GM21576 (cell line): ENCODE measurements around the gene CAPN10.
"Not testable (repeated sequence)": the region's sequence is repeated elsewhere in the genome, so short reads cannot be mapped to it uniquely, and the experiment has no call there.

Experiments
- ATAC-seq: cut with Tn5 transposase; IDR thresholded peaks from one replicate; pipeline ENCODE4 v1.9.1; 2021; ENCODE audit warnings: mild to moderate bottlenecking, moderate library complexity; ENCODE audit not compliant: unreplicated experiment

The CAPN10 gene

GRCh38 chr2:240586198-240586918 lies at the start of gene CAPN10:
TSS of gene CAPN10 (plus strand) at chr2:240586734. CDS start at chr2:240586912, 178 bp downstream.
- peak; percentile 50 for ATAC-seq

- no peak for ATAC-seq
These were observed 48.3 kb upstream of the CAPN10 start for GRCh38 chr2:240538031-240538780.

GRCh38 chr2:240539101-240539500 lies 47.4 kb upstream of the CAPN10 start:
- not testable (repeated sequence) for ATAC-seq

- no peak for ATAC-seq
These were observed 46.6 kb upstream of the CAPN10 start for GRCh38 chr2:240539906-240540305.

GRCh38 chr2:240551288-240551687 lies 35.2 kb upstream of the CAPN10 start:
- no peak for ATAC-seq

- no peak for ATAC-seq
These were observed 34.7 kb upstream of the CAPN10 start for GRCh38 chr2:240551811-240552210.

GRCh38 chr2:240553956-240554480 lies 32.5 kb upstream of the CAPN10 start:
- ATAC-seq: no peak

- no peak for ATAC-seq
These were observed 31.6 kb upstream of the CAPN10 start for GRCh38 chr2:240554767-240555493.

- ATAC-seq: no peak
These were observed 30.8 kb upstream of the CAPN10 start for GRCh38 chr2:240555541-240556250.

- ATAC-seq: no peak
These were observed 29.9 kb upstream of the CAPN10 start for GRCh38 chr2:240556553-240557100.

- ATAC-seq: no peak
These were observed 29.3 kb upstream of the CAPN10 start for GRCh38 chr2:240557101-240557751.

GRCh38 chr2:240557808-240558207 lies 28.7 kb upstream of the CAPN10 start, which contains the start of gene ANKMY1:
TSS of gene ANKMY1 (minus strand) at chr2:240557988. CDS start at chr2:240557335, 653 bp downstream.
- ATAC-seq: no peak

- ATAC-seq: no peak
These were observed 28.2 kb upstream of the CAPN10 start for GRCh38 chr2:240558236-240558761.

- no peak for ATAC-seq
These were observed 27.2 kb upstream of the CAPN10 start for GRCh38 chr2:240559286-240559685.

- ATAC-seq: peak; percentile 59
These were observed 26.5 kb upstream of the CAPN10 start, which contains the start of gene DUSP28 for GRCh38 chr2:240560084-240560479. TSS of gene DUSP28 (plus strand) at chr2:240560357. CDS start at chr2:240560685, 328 bp downstream.

- peak; percentile 52 for ATAC-seq
These were observed 25.8 kb upstream of the CAPN10 start for GRCh38 chr2:240560480-240561324.

GRCh38 chr2:240561325-240561971 lies 25.1 kb upstream of the CAPN10 start:
- ATAC-seq: no peak

GRCh38 chr2:240563231-240563630 lies 23.3 kb upstream of the CAPN10 start:
- ATAC-seq: not testable (repeated sequence)
